AG08396 (cell line): ENCODE data around the gene DIPK2B.

Experiments used
- DNase-seq: peaks from one replicate; pipeline ENCODE4 v3.0.0; 2012; ENCODE audit warnings: low spot score, mixed read lengths

Gene DIPK2B, protein sequence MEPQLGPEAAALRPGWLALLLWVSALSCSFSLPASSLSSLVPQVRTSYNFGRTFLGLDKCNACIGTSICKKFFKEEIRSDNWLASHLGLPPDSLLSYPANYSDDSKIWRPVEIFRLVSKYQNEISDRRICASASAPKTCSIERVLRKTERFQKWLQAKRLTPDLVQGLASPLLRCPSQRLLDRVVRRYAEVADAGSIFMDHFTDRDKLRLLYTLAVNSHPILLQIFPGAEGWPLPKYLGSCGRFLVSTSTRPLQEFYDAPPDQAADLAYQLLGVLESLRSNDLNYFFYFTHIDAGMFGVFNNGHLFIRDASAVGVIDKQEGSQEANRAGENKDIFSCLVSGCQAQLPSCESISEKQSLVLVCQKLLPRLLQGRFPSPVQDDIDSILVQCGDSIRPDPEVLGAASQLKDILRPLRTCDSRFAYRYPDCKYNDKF

DNA sequence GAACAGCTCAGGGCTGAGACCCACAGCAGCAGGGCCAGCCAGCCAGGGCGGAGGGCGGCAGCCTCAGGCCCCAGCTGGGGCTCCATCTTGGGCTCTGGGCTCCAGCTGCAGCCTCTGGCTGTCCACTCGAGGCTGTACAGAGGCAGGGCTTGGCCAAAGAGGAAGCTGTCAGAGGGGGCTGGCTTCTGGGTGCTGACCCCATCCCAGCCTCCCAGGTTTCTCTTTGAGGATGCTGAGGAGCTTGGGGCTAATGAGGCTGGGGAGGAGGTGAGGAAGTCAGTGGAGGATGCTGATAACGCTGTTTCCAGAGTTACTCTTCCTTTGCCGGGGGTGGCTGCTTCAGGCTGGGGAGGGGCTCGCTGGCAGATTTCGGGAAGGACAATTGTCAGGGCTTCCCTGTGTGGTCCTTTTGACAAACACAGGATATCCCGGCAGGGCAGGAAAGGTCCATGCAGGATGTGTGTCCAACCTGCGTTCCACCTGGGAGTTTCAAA is at the start of gene DIPK2B:
Gene DIPK2B (minus strand): TSS at position 136 of the 494 bp plus-strand sequence. CDS start 50 bp downstream, at position 86.
- DNase-seq: no peak

DNA sequence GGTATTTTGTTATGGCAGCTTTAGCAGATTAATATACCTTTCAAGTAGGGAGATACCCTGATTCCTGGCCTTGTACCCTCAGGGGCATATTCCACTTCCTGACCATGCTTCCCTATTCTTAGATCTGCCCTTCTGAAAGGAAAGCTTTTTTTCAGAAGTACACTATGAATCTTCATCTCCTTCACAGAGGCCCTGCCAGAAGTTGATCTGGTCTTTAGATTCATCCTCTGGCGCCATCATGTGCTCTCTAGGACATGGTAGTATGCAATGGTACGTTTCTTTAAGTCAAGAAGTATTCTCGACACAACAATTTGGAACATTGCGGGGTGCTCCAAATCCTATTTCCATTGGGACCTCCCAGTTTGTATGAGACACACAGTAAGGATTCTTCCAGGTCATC is 39.6 kb upstream of the DIPK2B start:
- no peak for DNase-seq

DNA sequence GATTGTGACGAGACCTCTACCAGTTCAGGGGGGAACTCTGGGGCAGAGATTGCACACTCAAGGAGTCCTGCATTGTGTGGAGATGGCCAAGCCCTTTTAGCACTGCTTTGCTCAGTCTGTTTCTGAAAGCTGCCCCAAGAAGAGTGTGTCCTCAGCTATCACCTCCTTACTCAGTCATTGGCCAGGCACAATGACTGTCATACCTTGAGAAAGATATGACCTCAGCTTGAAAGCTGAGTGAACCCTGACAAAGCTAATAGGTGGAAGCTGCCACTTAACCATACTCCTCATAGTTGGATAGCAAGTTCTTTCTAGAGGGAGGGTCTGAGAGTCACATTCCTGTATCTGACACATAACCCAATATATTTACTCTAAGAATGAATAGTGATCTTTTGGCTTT is 37.8 kb upstream of the DIPK2B start:
- DNase-seq: no peak

DNA sequence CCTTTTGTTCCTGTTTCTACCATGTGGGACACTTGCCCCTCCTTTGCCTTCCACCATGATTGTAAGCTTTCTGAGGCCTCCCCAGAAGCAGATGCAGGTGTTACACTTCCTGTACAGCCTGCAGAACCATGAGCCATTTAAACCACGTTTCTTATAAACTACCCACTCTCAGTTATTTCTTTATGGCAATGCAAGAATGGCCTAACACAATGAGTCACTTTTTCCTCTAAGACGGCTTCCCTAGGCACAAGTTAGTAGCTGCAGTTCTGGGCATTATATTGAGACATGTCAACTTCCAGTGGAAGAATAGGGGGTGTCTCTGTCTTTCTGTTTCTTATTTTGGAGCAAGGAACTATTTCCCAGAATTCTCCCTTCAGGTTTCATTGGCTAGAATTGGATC is 32.9 kb upstream of the DIPK2B start:
- DNase-seq: no peak

DNA sequence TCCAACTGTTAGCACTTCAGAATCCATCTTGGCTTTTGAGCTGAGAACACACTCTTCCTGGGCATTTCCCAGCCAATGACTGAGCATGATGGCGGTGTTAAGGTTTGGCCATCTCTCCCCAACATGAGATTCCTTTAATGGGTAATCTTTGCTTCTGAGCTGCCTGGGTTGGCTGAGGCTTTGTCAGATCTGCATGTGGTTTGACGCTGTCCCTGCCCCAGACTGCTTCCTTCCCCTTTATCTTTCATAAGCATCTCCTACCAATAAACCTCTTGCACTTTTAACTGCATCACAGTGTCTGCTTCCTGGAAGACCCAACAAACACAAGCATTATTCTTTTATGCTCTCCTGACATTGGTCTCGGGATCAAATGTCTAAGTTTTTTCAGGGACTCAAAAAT is 31.5 kb upstream of the DIPK2B start:
- DNase-seq: no peak

DNA sequence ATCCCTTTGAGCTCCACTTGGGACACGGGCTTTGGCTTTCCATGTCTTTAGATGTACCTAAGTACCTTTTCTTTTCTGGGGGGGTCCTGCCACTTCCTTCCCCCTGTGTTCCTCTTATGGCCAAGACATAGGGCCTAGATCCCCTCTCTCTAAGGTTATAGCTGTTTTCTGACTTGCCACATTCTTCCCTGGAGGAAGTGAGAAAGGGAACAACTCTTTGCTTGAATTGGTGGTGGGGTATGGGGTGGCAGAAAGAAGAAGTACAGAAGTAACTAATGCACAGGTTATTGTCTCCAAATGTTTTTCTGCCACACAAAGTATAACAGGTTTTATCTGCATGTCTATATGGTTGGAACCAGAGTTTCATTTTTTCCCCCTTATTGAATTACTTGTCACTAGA is 29.7 kb upstream of the DIPK2B start:
- no peak for DNase-seq

DNA sequence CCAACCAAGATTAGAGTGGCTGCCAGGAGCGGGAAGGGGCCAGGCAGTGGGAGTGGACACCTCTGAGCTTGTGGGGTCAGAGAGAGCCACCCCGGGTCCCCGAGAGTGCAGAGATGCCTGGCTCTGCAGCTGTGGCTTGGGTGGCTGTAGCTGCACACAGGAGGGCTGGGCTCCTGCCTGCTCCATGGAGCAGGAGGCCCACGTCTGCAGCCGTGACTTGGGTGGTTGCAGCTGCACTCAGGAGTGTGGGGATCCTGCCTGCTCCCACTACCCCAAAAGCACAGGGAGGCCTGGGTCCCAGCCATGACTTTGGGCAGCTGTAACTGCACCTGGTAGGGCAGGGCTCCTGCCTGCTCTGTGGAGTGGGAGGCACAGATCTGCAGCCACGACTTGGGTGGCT is 28.7 kb upstream of the DIPK2B start:
- no peak for DNase-seq

DNA sequence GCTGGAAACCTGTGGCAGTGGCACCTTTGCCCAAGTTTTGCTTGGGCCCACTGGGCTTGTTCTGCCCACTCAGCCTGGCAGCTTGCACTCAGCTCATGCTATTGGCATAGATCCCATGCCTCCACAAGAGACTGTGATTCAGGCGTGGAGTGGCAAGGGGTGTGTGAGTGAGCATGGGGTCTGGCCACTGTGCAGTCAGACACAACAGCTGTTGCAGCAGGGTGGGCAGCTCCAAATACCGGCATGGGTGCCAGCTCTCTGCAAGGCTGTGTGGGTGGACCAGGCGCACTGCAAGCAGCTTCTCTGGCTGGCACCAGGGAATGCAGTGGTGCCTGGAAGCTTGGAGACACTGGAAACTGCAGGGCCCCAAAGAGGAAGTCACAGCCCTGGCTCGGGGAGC is 27.4 kb upstream of the DIPK2B start:
- no peak for DNase-seq

DNA sequence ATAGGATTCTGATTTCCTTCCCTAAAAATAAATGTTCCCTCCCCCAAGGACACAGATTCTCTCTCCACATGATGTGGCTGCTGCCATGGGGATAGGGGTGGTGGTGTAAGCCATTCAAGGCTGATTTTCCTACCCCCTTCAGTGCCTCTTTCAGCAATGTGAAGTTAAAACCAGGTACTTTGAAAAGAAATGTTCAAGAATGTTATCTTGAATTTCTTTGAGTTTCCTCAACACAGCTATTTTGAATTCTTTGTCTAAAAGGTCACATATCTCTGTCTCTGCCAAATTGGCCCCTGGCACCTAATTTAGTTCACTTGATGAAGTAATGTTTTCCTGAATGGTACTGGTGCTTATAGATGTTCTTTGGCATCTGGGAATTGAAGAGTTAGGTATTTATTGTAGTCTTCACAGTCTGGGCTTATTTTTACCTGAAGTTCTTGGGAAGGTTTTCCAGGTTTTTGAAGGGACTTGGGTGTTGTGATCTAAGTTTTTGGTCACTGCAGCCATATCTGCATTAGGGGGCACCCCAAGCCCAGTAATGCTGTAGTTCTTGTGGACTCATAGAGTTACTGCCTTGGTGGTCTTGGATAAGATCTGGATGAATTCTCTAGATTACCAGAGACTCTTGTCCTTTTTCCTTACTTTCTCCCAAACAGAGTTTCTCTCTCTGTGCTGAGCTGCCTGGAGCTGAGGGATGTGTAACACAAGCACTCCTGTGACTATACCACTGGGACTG is 7.6 kb upstream of the DIPK2B start:
- DNase-seq: no peak

DNA sequence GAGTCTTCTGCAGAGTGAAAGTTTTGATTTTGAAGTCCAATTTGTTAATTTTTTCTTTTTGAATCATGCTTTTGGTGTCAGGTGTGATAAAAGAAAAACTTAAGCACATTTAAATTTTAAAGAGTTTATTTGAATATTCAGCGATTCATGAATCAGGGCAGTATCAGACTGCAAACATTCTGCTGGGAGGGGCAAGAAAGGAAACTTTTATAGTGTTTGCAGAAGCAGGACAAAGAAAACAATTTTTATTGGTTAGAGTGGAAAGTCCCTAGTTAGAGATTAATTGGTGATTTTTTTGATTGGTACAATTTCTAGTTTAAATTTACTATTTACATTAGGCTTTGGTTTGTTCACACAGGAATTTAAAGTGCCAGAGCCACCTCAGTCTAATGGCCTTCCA is 1.5 kb upstream of the DIPK2B start:
- DNase-seq: no peak

DNA sequence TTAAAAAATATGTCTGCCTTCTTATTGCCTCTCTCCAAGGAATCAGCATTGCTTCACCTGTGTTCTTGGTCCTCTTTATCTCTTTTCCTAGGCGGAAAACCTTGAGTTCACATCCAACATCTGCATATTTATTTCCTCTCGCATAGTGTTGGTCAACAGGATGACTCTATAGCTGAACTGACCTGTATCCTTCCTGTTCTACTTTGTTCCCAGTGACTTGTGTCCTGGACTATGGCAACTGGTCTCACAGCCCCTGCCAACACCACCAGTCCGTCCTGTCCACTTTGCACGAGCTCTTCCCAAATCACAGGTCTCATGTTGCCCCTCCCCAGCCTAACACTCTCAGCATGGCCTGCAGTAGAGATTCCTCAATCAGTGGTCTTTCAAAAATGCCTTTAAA is 2.0 kb downstream of the DIPK2B start:
- DNase-seq: no peak

DNA sequence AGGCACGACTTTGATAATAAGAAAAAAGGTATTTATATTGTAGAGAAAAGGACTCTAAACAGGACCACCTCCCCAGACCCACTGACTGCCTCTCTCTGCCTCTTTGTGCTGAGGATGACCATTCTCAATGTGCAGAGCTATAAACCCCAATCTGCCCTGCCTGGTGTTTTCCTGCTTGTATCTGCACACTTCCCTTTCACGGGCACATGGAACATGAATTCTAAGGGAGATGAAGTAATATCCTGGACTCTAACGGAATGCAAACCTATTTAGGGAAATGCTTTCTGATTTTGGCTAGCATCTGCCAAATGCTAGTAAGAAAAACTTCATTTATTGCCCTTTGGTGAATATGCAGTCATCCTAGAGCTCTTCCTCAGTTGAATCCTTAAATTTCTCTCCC is 2.4 kb downstream of the DIPK2B start:
- no peak for DNase-seq

DNA sequence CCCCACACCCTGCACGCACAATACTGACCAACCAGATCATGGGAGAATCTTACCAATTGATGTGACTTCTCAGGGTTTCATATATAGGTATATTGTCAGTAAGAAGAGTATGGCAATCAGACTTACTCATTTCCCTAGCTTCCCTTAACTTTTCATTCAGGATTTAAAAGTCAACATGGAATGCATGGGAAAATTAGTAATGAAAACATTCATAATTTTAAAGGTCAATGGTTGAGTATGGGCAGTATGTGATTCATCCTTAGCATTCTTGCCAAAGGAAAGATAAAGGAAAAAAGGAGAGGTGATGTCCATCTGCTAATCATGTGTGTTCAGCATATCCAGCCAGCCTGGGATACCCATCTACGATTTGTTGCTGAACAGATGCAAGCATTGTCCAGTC is 4.0 kb downstream of the DIPK2B start:
- DNase-seq: peak; percentile 34

DNA sequence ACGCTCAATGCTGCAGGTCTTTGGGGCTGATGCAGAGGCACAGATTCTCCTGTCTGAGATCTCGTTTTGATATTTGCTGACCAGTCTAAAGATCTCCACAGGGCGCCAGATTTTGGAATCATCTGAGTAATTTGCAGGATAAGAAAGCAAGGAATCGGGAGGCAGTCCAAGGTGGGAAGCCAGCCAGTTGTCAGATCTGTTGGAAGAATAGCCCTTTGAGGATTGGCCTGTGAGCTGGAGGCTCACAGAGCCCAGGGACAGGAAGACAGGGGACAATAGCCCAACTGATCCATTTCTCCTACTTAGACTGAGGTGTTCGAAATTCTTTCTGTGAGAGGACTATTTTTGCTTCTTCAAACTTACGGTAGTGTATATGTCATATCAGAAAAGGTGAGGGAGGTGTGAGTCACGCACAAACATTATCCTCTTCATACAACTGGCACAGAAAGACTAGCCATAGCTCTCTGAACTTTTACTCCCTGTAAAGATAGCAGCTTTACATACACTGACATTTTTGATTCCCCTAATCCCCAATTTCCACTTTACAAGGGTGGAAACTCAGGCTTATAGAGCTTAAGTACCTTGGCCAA is 8.8 kb downstream of the DIPK2B start:
- DNase-seq: no peak

DNA sequence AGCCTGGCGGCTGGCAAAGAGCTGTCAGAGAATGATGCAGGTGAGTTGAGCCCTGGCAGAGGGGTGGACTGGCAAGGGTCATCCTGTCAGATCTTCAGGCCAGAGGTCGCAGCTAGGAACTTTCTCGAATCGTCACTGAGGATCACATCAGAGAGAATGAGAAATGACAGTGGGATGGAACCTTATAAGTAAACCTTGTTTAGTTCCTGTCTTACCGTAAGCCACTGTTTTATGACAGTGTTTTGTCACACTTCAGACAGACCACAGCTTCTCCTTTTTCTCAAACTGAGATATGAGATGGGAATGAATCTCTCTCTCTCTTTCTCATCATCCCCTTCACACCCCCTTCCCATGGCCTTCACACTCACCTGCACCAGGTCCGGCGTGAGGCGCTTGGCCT is 9.3 kb downstream of the DIPK2B start:
- DNase-seq: no peak

DNA sequence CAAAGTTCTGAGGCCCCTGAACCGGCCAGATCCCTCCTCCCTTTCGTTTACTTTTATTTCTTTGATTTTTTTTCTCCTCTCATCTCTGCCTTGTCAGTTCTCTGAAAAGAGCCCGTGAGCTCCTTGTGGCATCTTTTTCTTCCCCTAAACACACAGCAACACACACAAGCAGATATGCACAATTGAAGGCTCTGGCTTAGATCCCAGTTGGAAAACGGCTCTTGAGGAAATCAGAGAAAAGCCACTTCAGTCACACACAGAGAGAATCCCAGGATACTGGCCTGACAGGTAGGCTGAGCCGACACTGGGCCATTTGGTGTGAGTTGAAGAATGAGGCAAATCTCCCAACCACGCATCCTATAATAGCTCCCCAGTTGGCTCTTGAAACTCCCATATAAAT is 12.9 kb downstream of the DIPK2B start:
- DNase-seq: no peak

DNA sequence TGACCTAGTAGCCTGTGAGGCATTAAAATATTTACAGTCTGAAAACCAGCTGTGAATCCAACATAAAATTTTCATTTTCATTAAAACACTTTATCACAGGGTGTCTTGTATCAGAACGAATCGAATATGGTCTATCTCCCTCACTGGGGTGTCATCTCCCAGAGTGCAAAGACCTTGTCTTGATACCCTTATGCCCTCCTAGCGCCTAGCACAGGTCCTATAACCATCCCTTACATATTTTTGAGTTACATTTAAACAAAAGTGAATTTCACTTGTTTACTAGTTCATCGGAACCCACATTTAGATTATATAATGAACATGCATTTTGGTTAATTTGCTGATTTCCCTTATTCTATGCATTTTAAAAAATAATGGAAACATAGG is 14.0 kb downstream of the DIPK2B start:
- DNase-seq: no peak

DNA sequence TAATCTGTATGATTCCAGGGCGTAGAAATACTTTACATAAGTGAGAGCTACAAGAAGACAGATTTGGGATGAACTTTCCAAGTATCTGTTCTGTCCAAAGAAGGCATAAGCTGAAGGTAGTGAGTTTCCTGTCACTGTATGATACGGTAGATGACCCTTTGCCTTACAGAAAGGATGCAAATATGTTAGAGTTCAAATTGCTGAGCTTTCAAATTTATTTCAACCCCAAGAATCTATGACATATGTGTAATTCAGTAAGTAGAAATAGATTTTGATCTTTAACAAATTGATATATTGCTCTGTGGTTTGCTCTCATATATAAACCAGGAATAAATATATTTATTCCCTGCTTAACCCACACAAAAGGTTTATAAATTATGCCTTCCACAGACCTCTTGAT is 16.5 kb downstream of the DIPK2B start:
- DNase-seq: no peak

DNA sequence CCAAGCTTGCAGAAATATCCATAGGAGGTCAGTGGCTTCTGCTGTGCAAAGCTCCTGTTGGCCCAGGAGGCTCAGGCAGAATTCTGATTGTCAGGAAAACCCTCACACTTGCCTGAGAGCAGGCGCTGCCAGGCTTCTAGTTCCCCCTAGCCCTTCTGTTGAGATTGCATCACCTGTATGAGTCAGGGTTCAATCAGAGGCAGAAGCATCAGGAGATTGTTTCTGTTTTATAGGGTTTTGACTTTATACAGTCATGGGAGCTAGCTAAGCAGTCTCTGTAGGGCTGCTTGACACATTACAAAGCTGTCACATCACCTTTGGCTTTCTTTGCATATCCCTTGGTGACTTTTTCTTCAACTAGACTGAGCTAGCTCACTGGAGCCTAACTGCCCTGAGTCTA is 27.8 kb downstream of the DIPK2B start:
- DNase-seq: no peak

DNA sequence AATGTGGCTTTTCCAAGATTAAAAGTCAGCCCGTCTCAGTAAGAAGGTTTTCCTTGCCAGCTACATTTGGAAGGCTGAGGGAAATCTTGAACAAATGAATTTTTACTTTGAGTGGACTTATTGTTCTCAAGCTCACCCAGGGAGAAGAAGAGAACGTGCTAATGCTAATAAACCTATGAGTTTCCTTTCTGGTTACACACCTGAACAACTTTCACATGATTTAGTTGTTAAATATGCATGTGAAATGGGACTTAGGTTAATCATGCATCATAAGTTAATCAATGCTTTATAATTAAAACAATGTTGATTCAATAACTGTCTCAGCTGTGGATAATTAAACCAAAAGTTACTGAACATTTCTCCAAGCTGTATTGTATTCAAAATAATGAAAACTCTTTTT is 33.9 kb downstream of the DIPK2B start:
- no peak for DNase-seq

DNA sequence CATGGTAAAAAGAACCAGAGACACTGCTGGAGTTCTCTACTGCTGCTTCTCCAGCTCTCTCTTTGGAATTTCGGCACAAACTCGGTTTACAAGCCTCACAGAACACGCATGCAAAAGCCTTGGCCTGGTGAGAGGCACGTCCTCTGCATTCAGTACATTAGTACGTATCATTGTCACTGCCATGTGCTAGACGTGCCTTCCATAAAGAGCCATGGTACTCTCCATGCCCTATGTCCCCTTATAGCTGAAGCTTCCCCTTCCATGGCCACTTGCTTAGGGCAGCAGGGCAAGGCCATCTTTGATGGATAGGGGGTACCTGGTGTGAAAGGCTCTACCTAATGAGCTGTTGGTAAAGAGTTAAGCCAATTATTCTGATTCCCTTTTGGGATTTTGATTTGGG is 35.0 kb downstream of the DIPK2B start:
- no peak for DNase-seq

DNA sequence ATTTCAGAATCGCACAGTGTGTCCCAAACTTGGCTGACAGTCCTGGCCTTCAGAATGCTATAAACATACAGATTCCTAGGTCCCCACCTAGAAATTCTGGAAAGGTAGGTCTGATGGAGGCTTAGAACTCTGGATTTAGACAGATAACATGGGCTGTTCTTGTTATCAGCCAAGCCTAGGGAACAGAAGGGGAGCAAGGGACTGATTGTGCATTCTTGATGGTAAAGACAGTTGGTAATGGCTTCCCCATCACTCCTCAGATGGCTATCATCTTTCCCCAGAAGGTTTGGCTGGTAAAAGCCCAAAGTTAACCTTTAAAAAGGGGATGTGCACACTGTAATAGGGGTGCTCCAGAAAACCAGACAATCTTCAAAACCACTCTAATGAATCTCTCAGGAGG is 35.7 kb downstream of the DIPK2B start:
- no peak for DNase-seq

DNA sequence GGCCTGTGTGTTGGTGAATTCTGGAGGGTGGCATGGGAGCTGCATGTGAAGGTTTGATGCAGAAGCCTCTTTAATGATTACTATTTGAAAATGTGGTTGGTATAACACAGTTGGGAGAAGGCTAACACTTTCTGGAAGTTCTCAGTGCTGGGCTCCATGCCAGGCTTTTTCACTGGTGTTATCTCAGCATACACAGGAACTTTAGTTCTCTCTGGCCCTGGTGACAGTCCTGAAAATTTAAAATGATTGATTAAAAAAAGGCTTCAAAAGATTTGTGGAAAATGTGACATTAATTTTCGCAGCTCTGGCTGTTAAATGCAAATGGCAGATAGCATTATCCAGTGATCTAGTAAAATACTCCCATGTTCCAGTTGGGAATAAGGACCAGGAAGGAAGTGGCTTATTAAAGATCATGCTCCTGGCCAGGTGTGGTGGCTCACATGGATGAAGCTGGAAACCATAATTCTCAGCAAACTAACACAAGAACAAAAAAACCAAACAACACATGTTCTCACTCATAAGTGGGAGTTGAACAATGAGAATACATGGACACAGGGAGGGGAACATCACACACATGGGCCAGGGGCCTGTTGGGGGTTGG is 36.6 kb downstream of the DIPK2B start:
- no peak for DNase-seq
